Measurements from ENCODE around the gene ATP6V0E2.

ATP6V0E2 gene

DNA sequence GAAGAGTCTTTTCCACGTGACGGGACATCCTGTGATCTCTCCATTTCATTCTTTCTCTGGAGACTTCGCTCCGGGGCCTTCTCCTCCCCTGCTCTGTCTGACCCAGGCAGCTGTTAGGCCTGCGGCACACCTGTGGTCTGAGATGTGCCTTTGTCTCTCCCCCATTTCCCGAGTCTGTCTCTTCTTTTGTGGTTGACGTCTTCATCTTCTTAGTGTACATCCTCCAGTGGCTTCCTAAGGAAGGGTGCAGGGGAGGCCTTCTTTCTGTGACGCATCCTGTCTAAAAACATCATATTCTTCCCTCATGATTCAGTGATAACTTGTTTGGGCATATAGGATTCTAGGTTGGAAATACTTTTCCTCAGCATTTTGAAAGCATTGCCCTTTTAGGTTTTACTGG, 17.2 kb upstream of the ATP6V0E2 start:
- TF ChIP-seq, protein P1, sequence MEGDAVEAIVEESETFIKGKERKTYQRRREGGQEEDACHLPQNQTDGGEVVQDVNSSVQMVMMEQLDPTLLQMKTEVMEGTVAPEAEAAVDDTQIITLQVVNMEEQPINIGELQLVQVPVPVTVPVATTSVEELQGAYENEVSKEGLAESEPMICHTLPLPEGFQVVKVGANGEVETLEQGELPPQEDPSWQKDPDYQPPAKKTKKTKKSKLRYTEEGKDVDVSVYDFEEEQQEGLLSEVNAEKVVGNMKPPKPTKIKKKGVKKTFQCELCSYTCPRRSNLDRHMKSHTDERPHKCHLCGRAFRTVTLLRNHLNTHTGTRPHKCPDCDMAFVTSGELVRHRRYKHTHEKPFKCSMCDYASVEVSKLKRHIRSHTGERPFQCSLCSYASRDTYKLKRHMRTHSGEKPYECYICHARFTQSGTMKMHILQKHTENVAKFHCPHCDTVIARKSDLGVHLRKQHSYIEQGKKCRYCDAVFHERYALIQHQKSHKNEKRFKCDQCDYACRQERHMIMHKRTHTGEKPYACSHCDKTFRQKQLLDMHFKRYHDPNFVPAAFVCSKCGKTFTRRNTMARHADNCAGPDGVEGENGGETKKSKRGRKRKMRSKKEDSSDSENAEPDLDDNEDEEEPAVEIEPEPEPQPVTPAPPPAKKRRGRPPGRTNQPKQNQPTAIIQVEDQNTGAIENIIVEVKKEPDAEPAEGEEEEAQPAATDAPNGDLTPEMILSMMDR (IDR thresholded peaks at IDR 0.05; ENCODE audit: low read length) = no peak
- TF ChIP-seq EZH2 (IDR thresholded peaks at IDR 0.05; ENCODE audit: borderline replicate concordance, low read length) = no peak
- no peaks in the 10 kb centered on the region for H4K20me1 ChIP-seq (ENCODE audit: insufficient read depth, low read length)
- no peaks in the 10 kb centered on the region for H3K9me3 ChIP-seq (ENCODE audit: low read length)
- no peak overlapping the region for H3K27ac ChIP-seq (ENCODE audit: low read depth, low read length, poor library complexity, severe bottlenecking)
- no peak overlapping the region for H3K4me3 ChIP-seq (ENCODE audit: low read depth, low read length, poor library complexity, severe bottlenecking)
- H3K9me2 ChIP-seq (ENCODE audit: low read depth, low read length) = no peaks in the 10 kb centered on the region
- H3K36me3 ChIP-seq (ENCODE audit: insufficient read depth, low read length) = no peaks in the 10 kb centered on the region
- no peaks in the 10 kb centered on the region; the same call in 1 of the 2 replicates for H3K27me3 ChIP-seq (ENCODE audit: insufficient read depth, low read length)
- H2AFZ ChIP-seq (ENCODE audit: low read length) = no peak overlapping the region
- H3K9ac ChIP-seq (ENCODE audit: low read length) = no peak overlapping the region
- H3F3A ChIP-seq (ENCODE audit: insufficient read depth, low read length) = no peaks in the 10 kb centered on the region
- no peaks in the 10 kb centered on the region for H3K4me1 ChIP-seq (ENCODE audit: insufficient read depth, low read length, severe bottlenecking)
- no peaks in the 10 kb centered on the region for H3K79me2 ChIP-seq (ENCODE audit: insufficient read depth, low read length)
- H3K4me2 ChIP-seq (ENCODE audit: low read length) = no peak overlapping the region

DNA sequence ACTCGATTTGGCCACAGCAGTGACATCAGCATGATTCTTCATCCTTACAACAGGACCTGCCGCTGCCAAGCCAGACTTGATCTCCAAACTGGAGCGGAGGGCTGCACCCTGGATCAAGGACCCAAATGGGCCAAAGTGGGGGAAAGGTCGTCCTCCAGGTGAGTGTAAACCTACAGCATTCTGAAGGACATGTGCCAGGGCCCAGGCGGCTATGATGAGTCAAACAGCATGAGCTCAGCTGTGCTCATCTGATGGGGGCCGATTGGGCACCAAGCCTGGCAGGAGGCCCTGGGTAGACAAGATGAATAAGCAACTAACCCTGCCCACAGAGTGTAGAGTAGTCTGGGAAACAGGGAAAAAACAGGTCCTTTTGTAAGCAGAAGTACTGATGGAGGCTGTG, 14.4 kb upstream of the ATP6V0E2 start:
- H3K27ac ChIP-seq (ENCODE audit: low read depth, low read length, poor library complexity, severe bottlenecking) = no peak overlapping the region
- H3K36me3 ChIP-seq (ENCODE audit: insufficient read depth, low read length) = no peaks in the 10 kb centered on the region
- no peak overlapping the region for H2AFZ ChIP-seq (ENCODE audit: low read length)

DNA sequence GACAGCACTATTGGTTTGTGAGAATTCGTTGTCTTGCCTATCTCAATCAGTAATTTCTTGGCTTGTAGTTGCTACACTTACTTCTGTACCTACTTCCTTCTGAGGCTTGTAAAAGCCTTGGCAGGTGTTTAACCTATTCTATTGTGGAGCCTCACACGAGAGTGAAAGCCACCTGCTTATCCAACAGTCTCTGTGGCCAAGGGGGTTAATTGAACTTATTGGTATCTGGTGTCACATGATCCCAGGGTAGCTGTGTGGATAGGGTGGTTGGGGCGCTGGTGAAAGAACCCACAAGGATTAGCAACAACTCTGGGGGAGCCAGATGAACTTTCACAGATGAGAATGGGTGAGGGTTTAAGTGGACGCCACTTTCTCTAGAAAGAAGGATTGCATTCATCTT, 13.9 kb upstream of the ATP6V0E2 start:
- Histone ChIP-seq H3K36me3 (ENCODE audit: insufficient read depth, low read length) (no peaks in the 10 kb centered on the region), H3K4me1 (ENCODE audit: insufficient read depth, low read length, severe bottlenecking) (no peaks in the 10 kb centered on the region), H3K9me2 (ENCODE audit: low read depth, low read length) (no peaks in the 10 kb centered on the region), H3K9ac (ENCODE audit: low read length) (no peak overlapping the region), H3K27ac (ENCODE audit: low read depth, low read length, poor library complexity, severe bottlenecking) (no peak overlapping the region), H4K20me1 (ENCODE audit: insufficient read depth, low read length) (no peaks in the 10 kb centered on the region), H3K9me3 (ENCODE audit: low read length) (no peaks in the 10 kb centered on the region), H3K4me3 (ENCODE audit: low read depth, low read length, poor library complexity, severe bottlenecking) (no peak overlapping the region), H3K79me2 (ENCODE audit: insufficient read depth, low read length) (no peaks in the 10 kb centered on the region), H2AFZ (ENCODE audit: low read length) (no peak overlapping the region), H3K4me2 (ENCODE audit: low read length) (no peak overlapping the region), H3F3A (ENCODE audit: insufficient read depth, low read length) (no peaks in the 10 kb centered on the region), H3K27me3 (ENCODE audit: insufficient read depth, low read length) (no peaks in the 10 kb centered on the region; the same call in 1 of the 2 replicates)
- no peak for TF ChIP-seq EZH2 (IDR thresholded peaks at IDR 0.05; ENCODE audit: borderline replicate concordance, low read length)
- TF ChIP-seq, protein P1 (IDR thresholded peaks at IDR 0.05; ENCODE audit: low read length) = no peak

More for the DNA sequence above, 14.4 kb upstream of the ATP6V0E2 start:
- Histone ChIP-seq H3K4me3 (ENCODE audit: low read depth, low read length, poor library complexity, severe bottlenecking) (no peak overlapping the region), H3K4me1 (ENCODE audit: insufficient read depth, low read length, severe bottlenecking) (no peaks in the 10 kb centered on the region), H3K9ac (ENCODE audit: low read length) (no peak overlapping the region), H3K27me3 (ENCODE audit: insufficient read depth, low read length) (no peaks in the 10 kb centered on the region; the same call in 1 of the 2 replicates), H4K20me1 (ENCODE audit: insufficient read depth, low read length) (no peaks in the 10 kb centered on the region), H3K9me2 (ENCODE audit: low read depth, low read length) (no peaks in the 10 kb centered on the region), H3K9me3 (ENCODE audit: low read length) (no peaks in the 10 kb centered on the region), H3K4me2 (ENCODE audit: low read length) (no peak overlapping the region), H3K79me2 (ENCODE audit: insufficient read depth, low read length) (no peaks in the 10 kb centered on the region), H3F3A (ENCODE audit: insufficient read depth, low read length) (no peaks in the 10 kb centered on the region)
- TF ChIP-seq EZH2 (IDR thresholded peaks at IDR 0.05; ENCODE audit: borderline replicate concordance, low read length) = no peak
- TF ChIP-seq, protein P1 (IDR thresholded peaks at IDR 0.05; ENCODE audit: low read length) = no peak

All from OCI-LY1 (cell line).